ENCODE measurements around the gene BHLHE23.

The BHLHE23 gene

GRCh38 chr20:63017076-63017825 is 10.5 kb upstream of the BHLHE23 start:
- no peak overlapping the region for H3K27ac ChIP-seq (ENCODE audit: insufficient read depth, low read depth, low read length, poor library complexity, severe bottlenecking)
- H3K27me3 ChIP-seq (ENCODE audit: control insufficient read depth, insufficient read depth, low read length, poor library complexity, severe bottlenecking): peaks cover 24% of the 10 kb centered on the region
- H3K4me3 ChIP-seq (ENCODE audit: insufficient read depth, low read depth, low read length): no peak overlapping the region
- no peaks in the 10 kb centered on the region for H3K9me3 ChIP-seq (ENCODE audit: control insufficient read depth, low read length)
- no peaks in the 10 kb centered on the region for H3K36me3 ChIP-seq (ENCODE audit: control insufficient read depth, insufficient read depth, low read length)
- peaks cover 7% of the 10 kb centered on the region for H3K4me1 ChIP-seq (ENCODE audit: control insufficient read depth, insufficient read depth, low read length)
- WGBS, 2 experiments: 89 to 91% methylated on average over 22 of the region's 22 CpGs

- Histone ChIP-seq H3K4me3 (ENCODE audit: insufficient read depth, low read depth, low read length) (no peak overlapping the region), H3K27me3 (ENCODE audit: control insufficient read depth, insufficient read depth, low read length, poor library complexity, severe bottlenecking) (peaks cover 28% of the 10 kb centered on the region), H3K9me3 (ENCODE audit: control insufficient read depth, low read length) (no peaks in the 10 kb centered on the region), H3K4me1 (ENCODE audit: control insufficient read depth, insufficient read depth, low read length) (peaks cover 7% of the 10 kb centered on the region), H3K36me3 (ENCODE audit: control insufficient read depth, insufficient read depth, low read length) (no peaks in the 10 kb centered on the region), H3K27ac (ENCODE audit: insufficient read depth, low read depth, low read length, poor library complexity, severe bottlenecking) (no peak overlapping the region)
- 91 to 92% methylated on average over 14 of the region's 14 CpGs for WGBS, 2 experiments
Measured at GRCh38 chr20:63016514-63017075, 9.8 kb upstream of the BHLHE23 start.

GRCh38 chr20:63015662-63016361 is 9.0 kb upstream of the BHLHE23 start:
- Histone ChIP-seq H3K27ac (ENCODE audit: insufficient read depth, low read depth, low read length, poor library complexity, severe bottlenecking) (no peak overlapping the region), H3K27me3 (ENCODE audit: control insufficient read depth, insufficient read depth, low read length, poor library complexity, severe bottlenecking) (peaks cover 36% of the 10 kb centered on the region)
- WGBS, 2 experiments: 90 to 91% methylated on average over 21 of the region's 22 CpGs

GRCh38 chr20:63015147-63015661 is 8.4 kb upstream of the BHLHE23 start:
- H3K36me3 ChIP-seq (ENCODE audit: control insufficient read depth, insufficient read depth, low read length): no peaks in the 10 kb centered on the region
- no peak overlapping the region for H3K4me3 ChIP-seq (ENCODE audit: insufficient read depth, low read depth, low read length)
- peaks cover 7% of the 10 kb centered on the region for H3K4me1 ChIP-seq (ENCODE audit: control insufficient read depth, insufficient read depth, low read length)
- H3K9me3 ChIP-seq (ENCODE audit: control insufficient read depth, low read length): no peaks in the 10 kb centered on the region
- H3K27ac ChIP-seq (ENCODE audit: insufficient read depth, low read depth, low read length, poor library complexity, severe bottlenecking): no peak overlapping the region
- 46 to 58% methylated on average over 15 of the region's 15 CpGs for WGBS, 2 experiments
- H3K27me3 ChIP-seq (ENCODE audit: control insufficient read depth, insufficient read depth, low read length, poor library complexity, severe bottlenecking): peaks cover 42% of the 10 kb centered on the region

More at GRCh38 chr20:63015662-63016361, 9.0 kb upstream of the BHLHE23 start:
- H3K4me1 ChIP-seq (ENCODE audit: control insufficient read depth, insufficient read depth, low read length): peaks cover 7% of the 10 kb centered on the region
- H3K9me3 ChIP-seq (ENCODE audit: control insufficient read depth, low read length): no peaks in the 10 kb centered on the region
- H3K4me3 ChIP-seq (ENCODE audit: insufficient read depth, low read depth, low read length): no peak overlapping the region
- H3K36me3 ChIP-seq (ENCODE audit: control insufficient read depth, insufficient read depth, low read length): no peaks in the 10 kb centered on the region

- 6% methylated on average over 11 of the region's 11 CpGs for WGBS, 2 experiments
- Histone ChIP-seq H3K4me3 (ENCODE audit: insufficient read depth, low read depth, low read length) (no peak overlapping the region), H3K27ac (ENCODE audit: insufficient read depth, low read depth, low read length, poor library complexity, severe bottlenecking) (no peak overlapping the region), H3K4me1 (ENCODE audit: control insufficient read depth, insufficient read depth, low read length) (peaks cover 7% of the 10 kb centered on the region), H3K27me3 (ENCODE audit: control insufficient read depth, insufficient read depth, low read length, poor library complexity, severe bottlenecking) (peaks cover 47% of the 10 kb centered on the region), H3K36me3 (ENCODE audit: control insufficient read depth, insufficient read depth, low read length) (no peaks in the 10 kb centered on the region), H3K9me3 (ENCODE audit: control insufficient read depth, low read length) (no peaks in the 10 kb centered on the region)
Measured at GRCh38 chr20:63014710-63015109, 7.9 kb upstream of the BHLHE23 start.

GRCh38 chr20:63014287-63014686 is 7.5 kb upstream of the BHLHE23 start:
- Histone ChIP-seq H3K27me3 (ENCODE audit: control insufficient read depth, insufficient read depth, low read length, poor library complexity, severe bottlenecking) (peaks cover 51% of the 10 kb centered on the region), H3K4me3 (ENCODE audit: insufficient read depth, low read depth, low read length) (no peak overlapping the region), H3K27ac (ENCODE audit: insufficient read depth, low read depth, low read length, poor library complexity, severe bottlenecking) (no peak overlapping the region), H3K4me1 (ENCODE audit: control insufficient read depth, insufficient read depth, low read length) (peaks cover 7% of the 10 kb centered on the region), H3K9me3 (ENCODE audit: control insufficient read depth, low read length) (no peaks in the 10 kb centered on the region), H3K36me3 (ENCODE audit: control insufficient read depth, insufficient read depth, low read length) (no peaks in the 10 kb centered on the region)
- 14 to 17% methylated on average over 12 of the region's 12 CpGs for WGBS, 2 experiments

- peaks cover 15% of the 10 kb centered on the region for H3K4me1 ChIP-seq (ENCODE audit: control insufficient read depth, insufficient read depth, low read length)
- H3K36me3 ChIP-seq (ENCODE audit: control insufficient read depth, insufficient read depth, low read length): no peaks in the 10 kb centered on the region
- no peak overlapping the region for H3K4me3 ChIP-seq (ENCODE audit: insufficient read depth, low read depth, low read length)
- H3K27me3 ChIP-seq (ENCODE audit: control insufficient read depth, insufficient read depth, low read length, poor library complexity, severe bottlenecking): peaks cover 62% of the 10 kb centered on the region
- H3K9me3 ChIP-seq (ENCODE audit: control insufficient read depth, low read length): no peaks in the 10 kb centered on the region
- H3K27ac ChIP-seq (ENCODE audit: insufficient read depth, low read depth, low read length, poor library complexity, severe bottlenecking): no peak overlapping the region
Measured at GRCh38 chr20:63013207-63013606, 6.4 kb upstream of the BHLHE23 start.

GRCh38 chr20:63011798-63012197 is 5.0 kb upstream of the BHLHE23 start:
- Histone ChIP-seq H3K9me3 (ENCODE audit: control insufficient read depth, low read length) (no peaks in the 10 kb centered on the region), H3K27me3 (ENCODE audit: control insufficient read depth, insufficient read depth, low read length, poor library complexity, severe bottlenecking) (peaks cover 76% of the 10 kb centered on the region)
- WGBS, 2 experiments: 78 to 82% methylated on average over 3 of the region's 3 CpGs

GRCh38 chr20:63009988-63010769 is 3.4 kb upstream of the BHLHE23 start:
- WGBS, 2 experiments: 48 to 56% methylated on average over 28 to 30 of the region's 30 CpGs
- Histone ChIP-seq H3K36me3 (ENCODE audit: control insufficient read depth, insufficient read depth, low read length) (no peaks in the 10 kb centered on the region), H3K27me3 (ENCODE audit: control insufficient read depth, insufficient read depth, low read length, poor library complexity, severe bottlenecking) (peaks cover 86% of the 10 kb centered on the region), H3K9me3 (ENCODE audit: control insufficient read depth, low read length) (no peaks in the 10 kb centered on the region), H3K4me1 (ENCODE audit: control insufficient read depth, insufficient read depth, low read length) (peaks cover 27% of the 10 kb centered on the region), H3K27ac (ENCODE audit: insufficient read depth, low read depth, low read length, poor library complexity, severe bottlenecking) (no peak overlapping the region), H3K4me3 (ENCODE audit: insufficient read depth, low read depth, low read length) (no peak overlapping the region)

More at GRCh38 chr20:63011798-63012197, 5.0 kb upstream of the BHLHE23 start:
- Histone ChIP-seq H3K27ac (ENCODE audit: insufficient read depth, low read depth, low read length, poor library complexity, severe bottlenecking) (no peak overlapping the region), H3K4me3 (ENCODE audit: insufficient read depth, low read depth, low read length) (no peak overlapping the region), H3K4me1 (ENCODE audit: control insufficient read depth, insufficient read depth, low read length) (peaks cover 30% of the 10 kb centered on the region), H3K36me3 (ENCODE audit: control insufficient read depth, insufficient read depth, low read length) (no peaks in the 10 kb centered on the region)
